Body of pancreas (tissue), 4 donors: ENCODE data around the gene PRIM1. TPM values are rescaled to one million over a fixed set of nuclear protein-coding genes. Genes with fewer than 3 reads are reported as not detected.
"Not testable (repeated sequence)": the region's sequence is repeated elsewhere in the genome, so short reads cannot be mapped to it uniquely, and the experiment has no call there.

Experiments used
- ATAC-seq: fragments of 150-250 bp; one replicate; pipeline ENCODE4 v1.9.1; 2016
- DNase-seq, 4 donors: peaks; one replicate each; pipeline ENCODE4 v3.0.0-alpha.2; 2019
- H3K27ac ChIP-seq, 4 donors: fragments of 200-600 bp; sonication (generic); 1 replicate in 3 of 4; 2 replicates in 1 of 4; pipeline versions ENCODE4 v1.5.1 to v1.6.1; 2016 to 2019; ENCODE audit warnings: mild to moderate bottlenecking in 1 of 4, mixed read lengths in 1 of 4, moderate library complexity in 1 of 4
- H3K27me3 ChIP-seq, 2 donors: fragments of 200-600 bp; sonication (generic); one replicate each; pipeline ENCODE4 v1.6.0; 2016; ENCODE audit warnings: mild to moderate bottlenecking in 1 of 2
- H3K36me3 ChIP-seq, 2 donors: fragments of 200-600 bp; sonication (generic); replicated peaks in 1 of 2; 2 replicates each; pipeline ENCODE4 v1.5.1; 2016; ENCODE audit warnings: low read depth in 2 of 2; ENCODE audit not compliant: insufficient read depth in 1 of 2
- H3K4me1 ChIP-seq: fragments of 200-600 bp; sonication (generic); one replicate; pipeline ENCODE4 v1.6.0; 2016
- H3K4me3 ChIP-seq, 2 donors: fragments of 200-600 bp; sonication (generic); 1 replicate in 1 of 2; 2 replicates in 1 of 2; pipeline ENCODE4 v1.5.1; 2016 to 2019
- H3K9me3 ChIP-seq, 3 donors: fragments of 200-600 bp; sonication (generic); 1 replicate in 2 of 3; 2 replicates in 1 of 3; pipeline ENCODE4 v1.5.1; 2016
- CTCF ChIP-seq, 7 experiments: fragments of 450-650 bp in 4 of 7; fragments of 200-600 bp in 3 of 7; sonication (generic) in 3 of 7; IDR thresholded peaks; one replicate each; pipeline ENCODE4 v1.5.1; 2016 to 2019; ENCODE audit warnings: antibody characterized with exemption in 7 of 7
- POLR2A ChIP-seq, 3 donors: fragments of 450-650 bp; IDR thresholded peaks; one replicate each; pipeline ENCODE4 v1.6.1; 2016; ENCODE audit warnings: antibody characterized with exemption in 3 of 3, mild to moderate bottlenecking in 2 of 3
- WGBS, 2 donors: methylation state at CpG; one replicate each; pipeline ENCODE4 v1.1.5; 2017; 5-methylcytosine and 5-hydroxymethylcytosine counted together
- intact Hi-C: fragments of 100-400 bp; cut with DNase I; formaldehyde crosslinking; loops from one replicate; pipeline ENCODE4 v1.15.1; 2023
- total RNA-seq, 2 donors: library from RNA; depleted of rRNA; stranded (reverse); fragments of >200 nt; gene quantifications; one replicate each; pipeline ENCODE4 v1.1.0, GENCODE V29; 2016

The PRIM1 gene
- total RNA-seq, 2 donors from 2014 or later, result 4.4 to 28.0 TPM

- no peak for DNase-seq
- peaks cover 13% of the 10 kb centered on the region for H3K4me1 ChIP-seq
- H3K27ac ChIP-seq, result no peak overlapping the region
- ATAC-seq, result no peak
- H3K36me3 ChIP-seq, result peaks cover 0 to 1% of the 10 kb centered on the region in 2 donors
- H3K27me3 ChIP-seq, result no peaks in the 10 kb centered on the region
- intact Hi-C loops, result loop anchor here (10.0 kb wide), 1 partner anchor 93 kb away; the partner anchor contains the start of gene BAZ2A
- TF ChIP-seq POLR2A (IDR thresholded peaks at IDR 0.05), result no peak
- TF ChIP-seq CTCF (IDR thresholded peaks at IDR 0.05), result no peak
- H3K4me3 ChIP-seq, result no peak overlapping the region
- H3K9me3 ChIP-seq, result no peaks in the 10 kb centered on the region
- WGBS, 2 donors, result 91 to 96% methylated on average over 11 of the region's 11 CpGs
Measured at GRCh38 chr12:56728139-56728861, 23.8 kb downstream of the PRIM1 start.

- Histone ChIP-seq H3K4me1 (peaks cover 34% of the 10 kb centered on the region), H3K27ac (peak overlapping the region in 1 of 4 donors; percentile 89)
- H3K36me3 ChIP-seq, H3K4me3 ChIP-seq, ATAC-seq, H3K9me3 ChIP-seq, DNase-seq, H3K27me3 ChIP-seq: not testable (repeated sequence)
- 94 to 98% methylated on average over 14 to 15 of the region's 15 CpGs for WGBS, 2 donors
- intact Hi-C loops, result loop anchor here (10.0 kb wide), 1 partner anchor 91 kb away; the partner anchor contains the start of gene BAZ2A
Measured at GRCh38 chr12:56726196-56726675, 25.9 kb downstream of the PRIM1 start.

- 30 to 38% methylated on average over 7 of the region's 7 CpGs for WGBS, 2 donors
- ATAC-seq (no peak), DNase-seq (no peak)
- Histone ChIP-seq H3K27ac (peak overlapping the region; percentile 80 to 93 (median 86)), H3K36me3 (no peaks in the 10 kb centered on the region), H3K4me3 (no peak overlapping the region), H3K27me3 (no peaks in the 10 kb centered on the region), H3K9me3 (no peaks in the 10 kb centered on the region), H3K4me1 (peaks cover 39% of the 10 kb centered on the region)
- intact Hi-C loops, result loop anchor here (10.0 kb wide), 1 partner anchor 91 kb away; the partner anchor contains the start of gene BAZ2A
- no peak for TF ChIP-seq POLR2A (IDR thresholded peaks at IDR 0.05)
- no peak for TF ChIP-seq CTCF (IDR thresholded peaks at IDR 0.05)
Measured at GRCh38 chr12:56725723-56726102, 26.4 kb downstream of the PRIM1 start.

- intact Hi-C loops, result loop anchor here (10.0 kb wide), 1 partner anchor 90 kb away; the partner anchor contains the start of gene BAZ2A
- Histone ChIP-seq H3K4me1 (peaks cover 44% of the 10 kb centered on the region), H3K4me3 (peak within 1 kb of the TSS; percentile 44 to 51), H3K36me3 (no peaks in the 10 kb centered on the region), H3K27ac (peak within 1 kb of the TSS; percentile 80 to 93 (median 86)), H3K9me3 (no peaks in the 10 kb centered on the region), H3K27me3 (no peaks in the 10 kb centered on the region)
- peak; percentile 98 for ATAC-seq
- TF ChIP-seq POLR2A (IDR thresholded peaks at IDR 0.05) (peak; percentile 77 to 96 (median 95)), CTCF (IDR thresholded peaks at IDR 0.05) (no peak)
- DNase-seq, result peak; percentile 96 to 99 (median 98)
- WGBS, 2 donors, result 0% methylated on average over 42 to 46 of the region's 46 CpGs
Measured at GRCh38 chr12:56724972-56725722, 27.0 kb downstream of the PRIM1 start, which contains the start of gene NACA. Gene NACA (minus strand): TSS chr12:56725299. CDS start chr12:56724521, 778 bp downstream.

- Histone ChIP-seq H3K27me3 (no peaks in the 10 kb centered on the region), H3K27ac (peak overlapping the region; percentile 80 to 93 (median 86)), H3K36me3 (no peaks in the 10 kb centered on the region), H3K9me3 (no peaks in the 10 kb centered on the region), H3K4me3 (peak overlapping the region; percentile 44 to 51), H3K4me1 (peaks cover 50% of the 10 kb centered on the region)
- intact Hi-C loops, result loop anchor here (10.0 kb wide), 1 partner anchor 90 kb away; the partner anchor contains the start of gene BAZ2A
- WGBS, 2 donors, result 0% methylated on average over 6 to 9 of the region's 9 CpGs
- DNase-seq, result peak in 2 of 4 donors; percentile 17 to 22
- no peak for TF ChIP-seq POLR2A (IDR thresholded peaks at IDR 0.05)
- no peak for TF ChIP-seq CTCF (IDR thresholded peaks at IDR 0.05)
- peak; percentile 5 for ATAC-seq
Measured at GRCh38 chr12:56724701-56724971, 27.5 kb downstream of the PRIM1 start.
